Measurements from ENCODE around the gene TRAM2.

DNA sequence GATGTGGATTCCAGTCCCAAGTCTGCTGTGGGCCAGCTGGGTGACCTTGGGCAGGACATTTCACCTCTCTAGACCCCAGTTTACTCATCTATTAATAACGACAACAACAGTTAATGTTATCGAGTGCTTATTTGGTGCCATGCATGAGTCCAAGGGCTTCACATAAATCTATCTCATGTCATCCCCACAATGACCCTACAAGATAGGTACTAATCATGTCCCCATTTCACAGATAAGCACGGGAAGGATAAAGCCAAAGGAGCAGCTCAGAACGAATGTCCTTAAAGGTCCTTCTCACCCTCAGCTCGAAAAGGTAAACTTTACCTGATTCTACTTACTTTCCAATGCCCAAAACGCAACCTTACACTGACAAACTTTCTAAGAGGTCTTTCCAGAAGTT lies 35.7 kb downstream of the TRAM2 start:
- TF ChIP-seq, protein P1, sequence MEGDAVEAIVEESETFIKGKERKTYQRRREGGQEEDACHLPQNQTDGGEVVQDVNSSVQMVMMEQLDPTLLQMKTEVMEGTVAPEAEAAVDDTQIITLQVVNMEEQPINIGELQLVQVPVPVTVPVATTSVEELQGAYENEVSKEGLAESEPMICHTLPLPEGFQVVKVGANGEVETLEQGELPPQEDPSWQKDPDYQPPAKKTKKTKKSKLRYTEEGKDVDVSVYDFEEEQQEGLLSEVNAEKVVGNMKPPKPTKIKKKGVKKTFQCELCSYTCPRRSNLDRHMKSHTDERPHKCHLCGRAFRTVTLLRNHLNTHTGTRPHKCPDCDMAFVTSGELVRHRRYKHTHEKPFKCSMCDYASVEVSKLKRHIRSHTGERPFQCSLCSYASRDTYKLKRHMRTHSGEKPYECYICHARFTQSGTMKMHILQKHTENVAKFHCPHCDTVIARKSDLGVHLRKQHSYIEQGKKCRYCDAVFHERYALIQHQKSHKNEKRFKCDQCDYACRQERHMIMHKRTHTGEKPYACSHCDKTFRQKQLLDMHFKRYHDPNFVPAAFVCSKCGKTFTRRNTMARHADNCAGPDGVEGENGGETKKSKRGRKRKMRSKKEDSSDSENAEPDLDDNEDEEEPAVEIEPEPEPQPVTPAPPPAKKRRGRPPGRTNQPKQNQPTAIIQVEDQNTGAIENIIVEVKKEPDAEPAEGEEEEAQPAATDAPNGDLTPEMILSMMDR (IDR thresholded peaks at IDR 0.05): no peak
- no peak for TF ChIP-seq POLR2A (IDR thresholded peaks at IDR 0.05)

All from adrenal gland (tissue), 5 donors.